Measurements from ENCODE around the gene KCNMB2. TPM values are rescaled to one million over a fixed set of nuclear protein-coding genes. Genes with fewer than 3 reads are reported as not detected.

The KCNMB2 gene
- total RNA-seq, 1 donor from 2014 or later, result 0.27 TPM

DNA sequence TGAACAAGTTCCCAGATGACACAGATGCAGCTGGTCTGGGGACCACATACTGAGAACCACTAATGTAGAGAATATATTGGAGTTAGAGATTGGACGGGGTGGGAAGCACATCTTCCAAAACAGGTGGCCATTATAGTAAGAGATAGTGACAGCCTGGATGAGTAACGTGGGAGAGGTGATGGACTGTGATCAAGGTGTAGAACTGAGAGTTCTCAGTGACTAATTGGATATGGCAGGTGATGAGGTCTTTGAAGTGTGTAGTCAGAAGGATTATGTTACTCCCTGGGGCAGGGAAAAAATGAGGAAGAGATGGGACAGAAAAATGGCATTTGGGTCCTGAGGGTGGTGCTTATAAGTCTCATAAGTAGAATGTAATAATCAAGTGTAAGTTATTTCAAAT, 66.6 kb downstream of the KCNMB2 start:
- H3K36me3 Mint-ChIP-seq (ENCODE audit: low read depth), result peaks cover 1% of the 10 kb centered on the region
- H3K4me3 Mint-ChIP-seq (ENCODE audit: unreplicated experiment), result no peak overlapping the region
- TF ChIP-seq, protein P1, sequence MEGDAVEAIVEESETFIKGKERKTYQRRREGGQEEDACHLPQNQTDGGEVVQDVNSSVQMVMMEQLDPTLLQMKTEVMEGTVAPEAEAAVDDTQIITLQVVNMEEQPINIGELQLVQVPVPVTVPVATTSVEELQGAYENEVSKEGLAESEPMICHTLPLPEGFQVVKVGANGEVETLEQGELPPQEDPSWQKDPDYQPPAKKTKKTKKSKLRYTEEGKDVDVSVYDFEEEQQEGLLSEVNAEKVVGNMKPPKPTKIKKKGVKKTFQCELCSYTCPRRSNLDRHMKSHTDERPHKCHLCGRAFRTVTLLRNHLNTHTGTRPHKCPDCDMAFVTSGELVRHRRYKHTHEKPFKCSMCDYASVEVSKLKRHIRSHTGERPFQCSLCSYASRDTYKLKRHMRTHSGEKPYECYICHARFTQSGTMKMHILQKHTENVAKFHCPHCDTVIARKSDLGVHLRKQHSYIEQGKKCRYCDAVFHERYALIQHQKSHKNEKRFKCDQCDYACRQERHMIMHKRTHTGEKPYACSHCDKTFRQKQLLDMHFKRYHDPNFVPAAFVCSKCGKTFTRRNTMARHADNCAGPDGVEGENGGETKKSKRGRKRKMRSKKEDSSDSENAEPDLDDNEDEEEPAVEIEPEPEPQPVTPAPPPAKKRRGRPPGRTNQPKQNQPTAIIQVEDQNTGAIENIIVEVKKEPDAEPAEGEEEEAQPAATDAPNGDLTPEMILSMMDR (IDR thresholded peaks at IDR 0.05), result no peak
- no peaks in the 10 kb centered on the region for H3K4me1 Mint-ChIP-seq (ENCODE audit: low read depth)
- H3K27me3 Mint-ChIP-seq (ENCODE audit: low read depth), result peaks cover 25% of the 10 kb centered on the region
- H3K9me3 Mint-ChIP-seq (ENCODE audit: low read depth), result no peaks in the 10 kb centered on the region
- DNase-seq (ENCODE audit: low spot score), result no peak
- no peak overlapping the region for H3K27ac Mint-ChIP-seq (ENCODE audit: unreplicated experiment)

DNA sequence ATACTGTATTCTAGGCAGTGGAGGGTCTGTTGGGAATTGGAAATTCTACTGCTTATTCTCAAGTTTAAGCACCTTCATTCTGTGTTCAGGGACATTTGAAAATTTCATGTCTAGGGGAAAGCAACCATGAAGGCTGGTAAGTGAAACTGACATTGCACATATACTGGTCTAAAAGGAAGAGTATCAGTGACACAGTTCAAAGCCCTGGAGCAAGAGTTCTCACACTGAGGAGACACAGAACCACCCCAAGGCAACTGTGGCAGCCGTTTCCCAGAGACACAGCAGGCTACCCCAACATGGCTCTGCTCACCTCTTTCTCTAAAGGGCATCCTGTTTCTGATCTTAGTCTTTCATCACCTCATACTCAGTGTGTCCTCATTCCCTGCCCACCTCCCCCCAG, 67.5 kb downstream of the KCNMB2 start:
- H3K27me3 Mint-ChIP-seq (ENCODE audit: low read depth), result peaks cover 21% of the 10 kb centered on the region
- H3K4me1 Mint-ChIP-seq (ENCODE audit: low read depth), result no peaks in the 10 kb centered on the region
- TF ChIP-seq, protein P1 (IDR thresholded peaks at IDR 0.05), result no peak
- peaks cover 2% of the 10 kb centered on the region for H3K9me3 Mint-ChIP-seq (ENCODE audit: low read depth)
- no peak overlapping the region for H3K4me3 Mint-ChIP-seq (ENCODE audit: unreplicated experiment)
- DNase-seq (ENCODE audit: low spot score), result no peak
- H3K27ac Mint-ChIP-seq (ENCODE audit: unreplicated experiment), result no peak overlapping the region
- H3K36me3 Mint-ChIP-seq (ENCODE audit: low read depth), result peaks cover 1% of the 10 kb centered on the region

DNA sequence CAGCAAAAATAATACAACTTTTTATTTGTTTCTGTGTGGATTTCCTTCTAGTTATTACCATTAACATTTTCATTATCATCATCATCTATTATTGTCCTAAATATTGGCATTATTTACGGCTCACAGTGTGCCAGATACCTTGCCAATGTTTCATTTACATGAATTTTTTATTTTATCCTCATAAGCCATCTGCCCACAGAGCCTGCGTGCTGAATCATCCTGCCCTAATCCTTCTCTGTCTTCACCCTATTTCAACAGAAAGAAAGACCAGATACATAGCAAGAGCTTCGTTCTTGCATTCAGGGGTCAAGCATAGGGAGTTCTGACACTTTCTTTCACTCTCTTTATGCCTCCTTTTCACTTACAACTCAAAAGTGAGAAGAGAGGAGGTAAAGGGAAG, 82.0 kb downstream of the KCNMB2 start:
- H3K9me3 Mint-ChIP-seq (ENCODE audit: low read depth), result peaks cover 5% of the 10 kb centered on the region

DNA sequence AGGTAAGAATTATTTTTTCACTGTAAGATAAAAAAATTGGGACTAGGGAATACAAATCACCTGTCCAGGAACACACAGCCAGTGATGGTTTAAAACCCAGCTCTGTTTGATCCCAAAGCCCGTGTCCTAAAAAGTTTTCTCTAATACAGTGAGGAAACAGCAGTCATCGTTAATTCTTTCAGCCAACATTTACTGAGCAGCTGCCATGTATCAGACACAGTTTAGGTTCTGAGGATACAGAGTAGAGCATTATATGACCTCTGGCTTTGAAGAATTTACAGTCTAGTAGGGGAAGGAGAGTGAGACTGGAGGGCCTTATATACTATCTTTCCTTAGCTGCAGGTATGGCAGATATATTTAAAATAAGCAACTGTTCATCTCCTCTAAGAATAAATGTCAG, 82.7 kb downstream of the KCNMB2 start:
- Mint-ChIP-seq H3K27ac (ENCODE audit: unreplicated experiment) (no peak overlapping the region), H3K27me3 (ENCODE audit: low read depth) (peaks cover 3% of the 10 kb centered on the region), H3K4me1 (ENCODE audit: low read depth) (peaks cover 3% of the 10 kb centered on the region), H3K36me3 (ENCODE audit: low read depth) (no peaks in the 10 kb centered on the region), H3K4me3 (ENCODE audit: unreplicated experiment) (no peak overlapping the region), H3K9me3 (ENCODE audit: low read depth) (no peaks in the 10 kb centered on the region)
- TF ChIP-seq, protein P1 (IDR thresholded peaks at IDR 0.05), result no peak
- DNase-seq (ENCODE audit: low spot score), result no peak

More for the DNA sequence above, 82.0 kb downstream of the KCNMB2 start:
- DNase-seq (ENCODE audit: low spot score), result no peak
- TF ChIP-seq, protein P1 (IDR thresholded peaks at IDR 0.05), result no peak
- no peak overlapping the region for H3K4me3 Mint-ChIP-seq (ENCODE audit: unreplicated experiment)
- no peak overlapping the region for H3K27ac Mint-ChIP-seq (ENCODE audit: unreplicated experiment)
- peaks cover 3% of the 10 kb centered on the region for H3K27me3 Mint-ChIP-seq (ENCODE audit: low read depth)
- H3K4me1 Mint-ChIP-seq (ENCODE audit: low read depth), result no peaks in the 10 kb centered on the region
- H3K36me3 Mint-ChIP-seq (ENCODE audit: low read depth), result peaks cover 2% of the 10 kb centered on the region

DNA sequence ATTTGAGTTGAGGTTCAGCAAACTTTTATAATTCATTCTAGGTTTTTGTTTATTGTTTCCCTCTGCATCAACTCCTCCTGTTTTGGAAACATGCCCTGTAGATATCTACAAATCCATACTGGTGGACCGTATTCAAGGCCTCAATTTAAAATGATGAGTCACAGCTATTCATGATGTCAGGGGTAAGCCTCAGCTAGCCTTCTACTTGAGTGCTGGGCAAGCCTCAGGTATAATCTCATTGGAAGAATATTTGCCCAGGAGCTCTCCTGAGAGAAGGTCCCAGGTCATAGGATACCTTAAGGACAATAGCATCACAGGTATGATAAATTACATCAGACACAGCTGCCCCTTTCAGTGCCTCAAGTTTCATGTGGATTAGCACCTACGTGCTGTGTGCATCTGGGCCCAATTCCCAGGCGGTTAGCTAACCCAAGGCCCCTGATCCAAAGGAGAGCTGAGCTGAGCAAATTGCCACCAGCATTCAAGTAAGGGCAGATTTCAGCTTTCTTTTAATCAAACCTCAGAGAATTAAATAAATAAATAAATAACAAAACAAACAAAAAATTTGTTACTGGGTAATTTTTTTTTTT, 87.5 kb downstream of the KCNMB2 start:
- no peak for DNase-seq (ENCODE audit: low spot score)
- TF ChIP-seq, protein P1 (IDR thresholded peaks at IDR 0.05), result no peak
- H3K9me3 Mint-ChIP-seq (ENCODE audit: low read depth), result no peaks in the 10 kb centered on the region
- H3K27me3 Mint-ChIP-seq (ENCODE audit: low read depth), result peaks cover 3% of the 10 kb centered on the region
- H3K36me3 Mint-ChIP-seq (ENCODE audit: low read depth), result no peaks in the 10 kb centered on the region
- H3K27ac Mint-ChIP-seq (ENCODE audit: unreplicated experiment), result no peak overlapping the region
- H3K4me1 Mint-ChIP-seq (ENCODE audit: low read depth), result peaks cover 3% of the 10 kb centered on the region
- H3K4me3 Mint-ChIP-seq (ENCODE audit: unreplicated experiment), result no peak overlapping the region

All from chondrocyte (in vitro differentiated cells).